CD4-positive, alpha-beta memory T cell (primary cell): ENCODE measurements around the gene SOSTDC1. TPM values are rescaled to one million over a fixed set of nuclear protein-coding genes. Genes with fewer than 3 reads are reported as not detected.

Experiments
- CTCF ChIA-PET: fragments of 350-600 bp; sonication (Branson Sonifier 250); formaldehyde crosslinking; loops from one replicate; lab custom pipeline; 2021; ENCODE audit warnings: inconsistent platforms; ENCODE audit not compliant: partially characterized antibody; lab: Charles Lee
- POLR2A ChIA-PET: fragments of 350-600 bp; sonication (Branson Sonifier 250); formaldehyde crosslinking; loops from one replicate; lab custom pipeline; 2021; ENCODE audit not compliant: partially characterized antibody; lab: Charles Lee
- DNase-seq, 5 donors: peaks; one replicate each; pipeline versions ENCODE4 v3.0.0 to v3.0.0-alpha.2; 2020 to 2022; ENCODE audit warnings: mixed read lengths in 1 of 5
- H3K27ac ChIP-seq: one replicate; pipeline ENCODE4 v1.7.0; 2013; ENCODE audit warnings: low read depth, low read length
- H3K27me3 ChIP-seq: 2 replicates; pipeline ENCODE4 v1.7.0; 2013; ENCODE audit warnings: mild to moderate bottlenecking, low read length, moderate library complexity; ENCODE audit not compliant: insufficient read depth
- H3K36me3 ChIP-seq: 2 replicates; pipeline ENCODE4 v1.7.0; 2013; ENCODE audit warnings: mild to moderate bottlenecking, low read length, moderate library complexity; ENCODE audit not compliant: insufficient read depth
- H3K4me1 ChIP-seq: 2 replicates; pipeline ENCODE4 v1.7.0; 2013; ENCODE audit warnings: mild to moderate bottlenecking, low read length, moderate library complexity; ENCODE audit not compliant: insufficient read depth
- H3K4me3 ChIP-seq, 2 donors: one replicate each; pipeline ENCODE4 v1.7.0; 2013; ENCODE audit warnings: low read length in 2 of 2, mild to moderate bottlenecking in 1 of 2
- H3K9me3 ChIP-seq, 2 donors: one replicate each; pipeline ENCODE4 v1.7.0; 2013; ENCODE audit warnings: low read length in 2 of 2, control low read depth in 1 of 2; ENCODE audit not compliant: control insufficient read depth in 1 of 2
- H3K27ac Mint-ChIP-seq, 7 donors: one replicate each; pipeline ENCODE4 v1.8.0; 2020 to 2021; ENCODE audit warnings: mixed read lengths in 7 of 7, mild to moderate bottlenecking in 6 of 7, inconsistent platforms in 3 of 7, moderate library complexity in 3 of 7
- H3K27me3 Mint-ChIP-seq, 2 donors: one replicate each; pipeline ENCODE4 v1.8.0; 2020 to 2021; ENCODE audit warnings: mixed read lengths in 2 of 2
- H3K36me3 Mint-ChIP-seq, 2 donors: one replicate each; pipeline ENCODE4 v1.8.0; 2020 to 2021; ENCODE audit warnings: mixed read lengths in 2 of 2, inconsistent platforms in 1 of 2, mild to moderate bottlenecking in 1 of 2
- H3K4me1 Mint-ChIP-seq, 4 donors: one replicate each; pipeline ENCODE4 v1.8.0; 2020 to 2021; ENCODE audit warnings: mixed read lengths in 4 of 4, mild to moderate bottlenecking in 1 of 4
- H3K4me3 Mint-ChIP-seq, 8 donors: one replicate each; pipeline ENCODE4 v1.8.0; 2020 to 2021; ENCODE audit warnings: mixed read lengths in 8 of 8, mild to moderate bottlenecking in 7 of 8, moderate library complexity in 6 of 8, inconsistent platforms in 3 of 8
- H3K9me3 Mint-ChIP-seq, 8 donors: one replicate each; pipeline ENCODE4 v1.8.0; 2020 to 2021; ENCODE audit warnings: mixed read lengths in 8 of 8, mild to moderate bottlenecking in 5 of 8, inconsistent platforms in 3 of 8, moderate library complexity in 1 of 8
- intact Hi-C: fragments of 100-400 bp; cut with micrococcal nuclease; formaldehyde crosslinking; loops from one replicate; pipeline ENCODE4 v1.15.1; 2023
- polyA plus RNA-seq, 2 donors: library from polyadenylated mRNA; unstranded; fragments of 300-500 nt; fragmentation: Illumina TruSeq; gene quantifications; one replicate each; pipeline ENCODE4 v1.2.3, GENCODE V29; 2021
- total RNA-seq, 2 experiments: library from RNA; stranded (reverse); gene quantifications; one replicate each; pipeline ENCODE4 v1.2.3, GENCODE V29; 2021

The SOSTDC1 gene
- total and polyA plus RNA-seq, 4 experiments from 2014 or later = not detected

GRCh38 chr7:16412274-16413254, 53.0 kb downstream of the SOSTDC1 start:
- no peak overlapping the region for H3K4me3 Mint-ChIP-seq
- ChIA-PET POLR2A (no interaction called here), CTCF (interaction anchor here (0.6 kb wide), 1 partner anchor 152 kb away, joined by 3 read pairs; no protein-coding TSS in a partner anchor)
- no peak overlapping the region for H3K4me3 ChIP-seq
- no peak for DNase-seq
- no peak overlapping the region for H3K27ac ChIP-seq
- H3K9me3 Mint-ChIP-seq = no peaks in the 10 kb centered on the region
- intact Hi-C loops = loop anchor here (5.0 kb wide), 1 partner anchor 505 kb away; no protein-coding TSS in a partner anchor
- H3K36me3 ChIP-seq = no peaks in the 10 kb centered on the region
- H3K36me3 Mint-ChIP-seq = no peaks in the 10 kb centered on the region
- H3K27ac Mint-ChIP-seq = no peak overlapping the region
- H3K9me3 ChIP-seq = no peaks in the 10 kb centered on the region
- no peaks in the 10 kb centered on the region for H3K27me3 ChIP-seq
- H3K27me3 Mint-ChIP-seq = peaks cover 0 to 5% of the 10 kb centered on the region in 2 donors
- H3K4me1 ChIP-seq = no peaks in the 10 kb centered on the region
- H3K4me1 Mint-ChIP-seq = peaks cover 0 to 8% (median 5%) of the 10 kb centered on the region in 4 donors

Other genes starting within 250 kb of the SOSTDC1 start
- 1 to 10 TPM; 1.1 to 1.3 TPM for gene CRPPA, start 44.2 kb downstream of the SOSTDC1 start, total RNA-seq
- under 1 TPM; 0.26 to 0.87 TPM for gene CRPPA, start 44.2 kb downstream of the SOSTDC1 start, polyA plus RNA-seq
- not detected for gene LRRC72, start 61.1 kb upstream of the SOSTDC1 start, total RNA-seq
- not detected for gene LRRC72, start 61.1 kb upstream of the SOSTDC1 start, polyA plus RNA-seq
- gene ANKMY2, start 180.0 kb upstream of the SOSTDC1 start, total RNA-seq = 10 to 100 TPM; 13.6 to 20.3 TPM
- gene ANKMY2, start 180.0 kb upstream of the SOSTDC1 start, polyA plus RNA-seq = 10 to 100 TPM; 14.9 to 21.4 TPM
- gene BZW2, start 180.4 kb upstream of the SOSTDC1 start, total RNA-seq = 10 to 100 TPM; 18.6 to 18.7 TPM
- 10 to 100 TPM; 48.4 to 58.7 TPM for gene BZW2, start 180.4 kb upstream of the SOSTDC1 start, polyA plus RNA-seq